ENCODE measurements around the gene TUFM.
A peak's percentile ranks its signal among the peaks of the same experiment; 100 is the strongest.

TUFM gene

GRCh38 chr16:28865722-28866453 is 19.7 kb upstream of the TUFM start:
- no peak overlapping the region for H3K27ac ChIP-seq
- TF ChIP-seq CTCF (IDR thresholded peaks at IDR 0.05) (no peak), ZFX (IDR thresholded peaks at IDR 0.05; ENCODE audit: borderline replicate concordance) (no peak)

GRCh38 chr16:28865001-28865688 is 19.0 kb upstream of the TUFM start:
- H3K27ac ChIP-seq = peak overlapping the region; percentile 94; the same call in 1 of the 2 replicates
- TF ChIP-seq ZFX (IDR thresholded peaks at IDR 0.05; ENCODE audit: borderline replicate concordance) (no peak), CTCF (IDR thresholded peaks at IDR 0.05) (no peak)

GRCh38 chr16:28863929-28864793 is 18.0 kb upstream of the TUFM start:
- TF ChIP-seq CTCF (IDR thresholded peaks at IDR 0.05) (no peak), ZFX (IDR thresholded peaks at IDR 0.05; ENCODE audit: borderline replicate concordance) (no peak)
- H3K27ac ChIP-seq = peak overlapping the region; percentile 94

- no peak for TF ChIP-seq CTCF (IDR thresholded peaks at IDR 0.05)
- no peak for TF ChIP-seq ZFX (IDR thresholded peaks at IDR 0.05; ENCODE audit: borderline replicate concordance)
- no peak overlapping the region for H3K27ac ChIP-seq
These were observed 13.2 kb upstream of the TUFM start for GRCh38 chr16:28859326-28859725.

- H3K27ac ChIP-seq = no peak overlapping the region
- TF ChIP-seq ZFX (IDR thresholded peaks at IDR 0.05; ENCODE audit: borderline replicate concordance) = no peak
- no peak for TF ChIP-seq CTCF (IDR thresholded peaks at IDR 0.05)
These were observed 12.3 kb upstream of the TUFM start for GRCh38 chr16:28858421-28858820.

GRCh38 chr16:28846933-28847273 is 755 bp upstream of the TUFM start:
- TF ChIP-seq ZFX (IDR thresholded peaks at IDR 0.05; ENCODE audit: borderline replicate concordance) (no peak), CTCF (IDR thresholded peaks at IDR 0.05) (no peak)
- H3K27ac ChIP-seq = peak overlapping the region; percentile 79

Measured in 22Rv1 (cell line).